ENCODE data around the gene SPATA25.

DNA sequence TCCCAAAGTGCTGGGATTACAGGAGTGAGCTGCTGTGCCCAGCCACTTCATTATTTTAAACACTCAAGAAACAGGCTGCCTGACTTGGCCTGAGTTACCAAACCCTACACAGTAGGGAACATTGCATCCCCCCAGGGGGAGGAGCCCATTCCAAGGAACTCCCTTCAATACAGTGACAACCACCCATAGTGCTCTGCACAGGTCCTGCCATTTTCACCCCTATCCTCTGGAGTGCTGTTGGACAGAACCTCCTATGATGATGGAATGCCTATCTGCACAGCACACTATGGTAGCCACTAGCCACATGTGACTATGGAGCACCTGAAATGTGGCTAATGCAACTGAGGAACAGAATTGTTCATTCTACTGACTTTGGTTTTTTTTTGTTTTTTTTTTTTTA is 42.0 kb downstream of the SPATA25 start:
- TF ChIP-seq SUZ12 (IDR thresholded peaks at IDR 0.05; ENCODE audit: extremely low read depth, insufficient read depth, insufficient read length), result no peak
- no peak for TF ChIP-seq YY1 (IDR thresholded peaks at IDR 0.05; ENCODE audit: insufficient read depth, insufficient read length)
- no peak for TF ChIP-seq ZNF274 (IDR thresholded peaks at IDR 0.05; ENCODE audit: low read depth, low read length)

Measured in NT2/D1 (cell line).